Measurements from ENCODE around the gene PAX5. TPM values are rescaled to one million over a fixed set of nuclear protein-coding genes. Genes with fewer than 3 reads are reported as not detected.

Gene PAX5
- total and polyA plus RNA-seq, 2 donors (not counting 1 experiment from before 2014, with no cell fraction given), result 196 to 275 TPM

DNA sequence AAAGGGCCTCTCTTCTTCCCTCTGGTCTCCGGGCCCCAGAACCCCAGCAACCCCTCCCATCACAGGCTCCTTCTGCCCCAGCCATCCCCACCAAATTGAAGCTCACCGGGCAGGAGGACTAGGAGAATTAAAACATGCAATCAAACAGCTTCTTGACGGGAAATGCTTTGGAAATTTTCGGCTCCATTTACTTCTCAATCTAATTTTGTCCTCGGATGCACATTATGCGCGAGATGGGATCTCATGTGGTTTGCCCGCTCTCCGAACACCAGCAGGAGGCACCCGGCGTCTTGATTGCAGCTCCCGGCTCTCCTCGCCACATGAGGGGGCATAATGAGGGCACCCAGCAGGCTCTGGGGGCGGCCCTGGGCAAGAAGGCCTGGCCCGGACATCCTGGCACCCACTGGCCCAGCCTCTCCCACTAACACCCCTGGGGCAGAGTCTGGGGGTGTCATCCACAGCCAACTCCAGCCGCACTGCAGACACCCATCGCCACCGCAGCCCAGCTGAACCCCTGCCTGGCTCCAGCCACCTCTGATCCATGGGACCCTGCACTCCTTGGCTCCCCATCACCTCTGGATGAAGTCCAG lies 135.5 kb downstream of the PAX5 start:
- H3K9me3 ChIP-seq (ENCODE audit: control extremely low read depth in 1 of 3, control insufficient read depth in 2 of 3, insufficient read depth in 1 of 3, low read length in 2 of 3), result no peaks in the 10 kb centered on the region
- DNase-seq (no peak), ATAC-seq (ENCODE audit: low read depth) (no peak)
- peaks cover 96% of the 10 kb centered on the region for H4K20me1 ChIP-seq (ENCODE audit: control insufficient read depth, insufficient read depth, low read length, poor library complexity, severe bottlenecking)
- no peaks in the 10 kb centered on the region for H3K27me3 ChIP-seq (replicated peaks in 1 of 4; ENCODE audit: control extremely low read depth in 1 of 4, control insufficient read depth in 3 of 4, insufficient read depth in 4 of 4, low read length in 3 of 4)
- H3K4me2 ChIP-seq (replicated peaks; ENCODE audit: low read depth, low read length, poor library complexity, severe bottlenecking), result no peak overlapping the region
- H3K4me1 ChIP-seq (ENCODE audit: control insufficient read depth in 2 of 2, insufficient read depth in 2 of 2, low read length in 2 of 2), result peaks cover 0 to 19% of the 10 kb centered on the region in 2 donors
- no peaks in the 10 kb centered on the region for H3K9me3 Mint-ChIP-seq (ENCODE audit: insufficient read depth)
- no peak overlapping the region for H3K4me3 ChIP-seq (ENCODE audit: control extremely low read depth in 1 of 5, extremely low read depth in 1 of 5, insufficient read depth in 1 of 5, low read depth in 2 of 5, low read length in 4 of 5)
- intact Hi-C loops (cut with micrococcal nuclease), result no loop called here
- ChIA-PET POLR2A (no interaction called here), CTCF (interaction anchor here (1.1 kb wide), 1 partner anchor 23 kb away, joined by 3 read pairs; no protein-coding TSS in a partner anchor)
- no peaks in the 10 kb centered on the region for H3K27me3 Mint-ChIP-seq
- WGBS (ENCODE audit: insufficient coverage), result 93% methylated on average over 17 of the region's 18 CpGs
- peaks cover 0 to 98% of the 10 kb centered on the region in 2 experiments for H3K36me3 ChIP-seq (replicated peaks in 1 of 2; ENCODE audit: control extremely low read depth in 1 of 2, control insufficient read depth in 1 of 2, extremely low read depth in 1 of 2, insufficient read depth in 2 of 2, low read length in 1 of 2)
- TF ChIP-seq, protein P1, sequence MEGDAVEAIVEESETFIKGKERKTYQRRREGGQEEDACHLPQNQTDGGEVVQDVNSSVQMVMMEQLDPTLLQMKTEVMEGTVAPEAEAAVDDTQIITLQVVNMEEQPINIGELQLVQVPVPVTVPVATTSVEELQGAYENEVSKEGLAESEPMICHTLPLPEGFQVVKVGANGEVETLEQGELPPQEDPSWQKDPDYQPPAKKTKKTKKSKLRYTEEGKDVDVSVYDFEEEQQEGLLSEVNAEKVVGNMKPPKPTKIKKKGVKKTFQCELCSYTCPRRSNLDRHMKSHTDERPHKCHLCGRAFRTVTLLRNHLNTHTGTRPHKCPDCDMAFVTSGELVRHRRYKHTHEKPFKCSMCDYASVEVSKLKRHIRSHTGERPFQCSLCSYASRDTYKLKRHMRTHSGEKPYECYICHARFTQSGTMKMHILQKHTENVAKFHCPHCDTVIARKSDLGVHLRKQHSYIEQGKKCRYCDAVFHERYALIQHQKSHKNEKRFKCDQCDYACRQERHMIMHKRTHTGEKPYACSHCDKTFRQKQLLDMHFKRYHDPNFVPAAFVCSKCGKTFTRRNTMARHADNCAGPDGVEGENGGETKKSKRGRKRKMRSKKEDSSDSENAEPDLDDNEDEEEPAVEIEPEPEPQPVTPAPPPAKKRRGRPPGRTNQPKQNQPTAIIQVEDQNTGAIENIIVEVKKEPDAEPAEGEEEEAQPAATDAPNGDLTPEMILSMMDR (IDR thresholded peaks at IDR 0.05), result no peak
- no peak for TF ChIP-seq EZH2 (IDR thresholded peaks at IDR 0.05; ENCODE audit: borderline replicate concordance, insufficient read depth, low read depth, low read length, poor library complexity, severe bottlenecking)
- H3K79me2 ChIP-seq (ENCODE audit: control insufficient read depth, insufficient read depth, low read length), result peaks cover 100% of the 10 kb centered on the region
- peak overlapping the region in 1 of 2 donors; percentile 24 for H3K27ac ChIP-seq (ENCODE audit: low read length in 2 of 2)
- H3K27ac Mint-ChIP-seq, result peak overlapping the region; percentile 82
- H3K4me1 Mint-ChIP-seq, result peaks cover 27% of the 10 kb centered on the region
- no peak overlapping the region for H3K9ac ChIP-seq (ENCODE audit: low read length)
- no peak overlapping the region for H2AFZ ChIP-seq (ENCODE audit: insufficient read depth, low read depth, low read length, poor library complexity, severe bottlenecking)
- no peak overlapping the region for H3K4me3 Mint-ChIP-seq

- Mint-ChIP-seq H3K4me3 (no peak overlapping the region), H3K9me3 (ENCODE audit: insufficient read depth) (no peaks in the 10 kb centered on the region), H3K4me1 (peaks cover 22% of the 10 kb centered on the region), H3K27ac (peak overlapping the region; percentile 67), H3K27me3 (no peaks in the 10 kb centered on the region)
- Histone ChIP-seq H2AFZ (ENCODE audit: insufficient read depth, low read depth, low read length, poor library complexity, severe bottlenecking) (no peak overlapping the region), H3K27ac (ENCODE audit: low read length in 2 of 2) (no peak overlapping the region), H3K9ac (ENCODE audit: low read length) (no peak overlapping the region), H3K36me3 (replicated peaks in 1 of 2; ENCODE audit: control extremely low read depth in 1 of 2, control insufficient read depth in 1 of 2, extremely low read depth in 1 of 2, insufficient read depth in 2 of 2, low read length in 1 of 2) (peaks cover 0 to 98% of the 10 kb centered on the region in 2 experiments), H3K27me3 (replicated peaks in 1 of 4; ENCODE audit: control extremely low read depth in 1 of 4, control insufficient read depth in 3 of 4, insufficient read depth in 4 of 4, low read length in 3 of 4) (no peaks in the 10 kb centered on the region), H3K79me2 (ENCODE audit: control insufficient read depth, insufficient read depth, low read length) (peaks cover 100% of the 10 kb centered on the region), H3K9me3 (ENCODE audit: control extremely low read depth in 1 of 3, control insufficient read depth in 2 of 3, insufficient read depth in 1 of 3, low read length in 2 of 3) (no peaks in the 10 kb centered on the region), H4K20me1 (ENCODE audit: control insufficient read depth, insufficient read depth, low read length, poor library complexity, severe bottlenecking) (peaks cover 95% of the 10 kb centered on the region), H3K4me3 (ENCODE audit: control extremely low read depth in 1 of 5, extremely low read depth in 1 of 5, insufficient read depth in 1 of 5, low read depth in 2 of 5, low read length in 4 of 5) (no peak overlapping the region), H3K4me2 (replicated peaks; ENCODE audit: low read depth, low read length, poor library complexity, severe bottlenecking) (no peak overlapping the region), H3K4me1 (ENCODE audit: control insufficient read depth in 2 of 2, insufficient read depth in 2 of 2, low read length in 2 of 2) (peaks cover 0 to 12% of the 10 kb centered on the region in 2 donors)
- TF ChIP-seq, protein P1 (IDR thresholded peaks at IDR 0.05), result no peak
- no peak for TF ChIP-seq EZH2 (IDR thresholded peaks at IDR 0.05; ENCODE audit: borderline replicate concordance, insufficient read depth, low read depth, low read length, poor library complexity, severe bottlenecking)
- ATAC-seq (ENCODE audit: low read depth), result no peak
- intact Hi-C loops (cut with micrococcal nuclease), result no loop called here
- CTCF ChIA-PET, result no interaction called here
- 100% methylated on average over 1 of the region's 2 CpGs for WGBS (ENCODE audit: insufficient coverage)
- POLR2A ChIA-PET, result interaction anchor here (0.7 kb wide), 1 partner anchor 44 kb away, joined by 3 read pairs; no protein-coding TSS in a partner anchor
- DNase-seq, result no peak
These were observed 136.6 kb downstream of the PAX5 start for GRCh38 chr9:36897478-36897877.

Measured in B cell (primary cell).